Hypothalamus (tissue), 51 donors: ENCODE measurements around the gene LARP4.
A peak's percentile ranks its signal among the peaks of the same experiment; 100 is the strongest.
"Not testable (repeated sequence)": the region's sequence is repeated elsewhere in the genome, so short reads cannot be mapped to it uniquely, and the experiment has no call there.

Source experiments
- DNase-seq, 51 donors: peaks; one replicate each; lab custom pipeline; 2025; lab: John Stamatoyannopoulos, UW

LARP4 gene

GRCh38 chr12:50400104-50400637, 514 bp upstream of the LARP4 start:
- DNase-seq: no peak

GRCh38 chr12:50401500-50402081, 906 bp downstream of the LARP4 start:
- peak in 12 of 51 donors; percentile 0 to 55 (median 5) for DNase-seq

DNA sequence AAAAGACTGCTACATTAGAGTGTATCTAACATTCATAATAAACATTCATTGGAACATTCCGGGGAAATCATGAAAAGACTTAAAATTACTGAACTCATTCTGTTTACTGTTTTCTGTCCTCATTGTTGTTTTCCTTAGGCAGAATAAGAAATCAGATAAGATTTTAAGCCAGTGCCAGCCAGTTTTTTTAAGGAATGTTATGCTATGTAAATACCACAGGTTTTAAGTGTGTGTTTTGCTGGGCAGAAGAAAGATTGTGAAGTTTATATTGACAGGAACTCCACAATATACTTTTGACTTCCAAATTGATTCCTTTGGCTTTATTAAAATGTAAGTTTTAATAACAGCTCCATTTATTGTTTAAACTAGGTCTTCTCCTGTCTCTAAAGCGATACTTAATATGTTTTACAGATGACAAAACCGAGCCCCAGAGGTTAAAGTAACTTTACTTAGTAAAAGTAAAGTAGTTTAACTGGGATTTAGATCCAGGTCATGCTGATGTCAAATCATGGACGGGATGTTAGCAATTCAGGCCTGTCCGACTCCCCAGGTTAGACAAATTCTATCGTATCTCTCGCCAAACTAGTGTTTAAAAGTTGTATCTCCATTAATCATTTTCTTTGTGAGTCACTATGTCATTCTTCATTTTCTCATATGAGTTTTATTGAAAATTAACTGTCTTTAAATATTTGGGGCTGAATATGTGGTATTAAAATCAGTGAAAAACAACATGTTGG, 1.7 kb downstream of the LARP4 start:
- no peak for DNase-seq

DNA sequence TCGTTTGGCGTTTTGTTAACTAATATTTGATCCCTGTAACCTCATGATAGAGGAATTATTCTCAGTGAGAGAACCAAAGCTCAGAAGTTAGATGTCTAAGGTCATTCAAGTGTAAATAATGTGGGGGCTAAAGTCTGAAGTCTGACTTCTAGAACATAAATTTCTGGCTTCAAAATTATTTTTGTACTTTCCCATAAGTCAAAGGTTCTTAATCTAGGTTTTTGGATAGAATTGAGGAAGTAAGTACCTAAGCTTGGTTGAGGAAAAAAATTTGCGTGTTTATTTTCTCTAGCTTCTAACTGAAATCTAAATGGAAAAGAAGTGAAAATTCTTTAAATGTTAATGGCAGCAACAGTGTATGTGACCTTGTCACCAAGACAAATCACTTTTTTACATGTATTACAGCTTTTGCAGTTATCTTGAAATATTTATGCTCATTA, 2.3 kb downstream of the LARP4 start:
- no peak for DNase-seq

DNA sequence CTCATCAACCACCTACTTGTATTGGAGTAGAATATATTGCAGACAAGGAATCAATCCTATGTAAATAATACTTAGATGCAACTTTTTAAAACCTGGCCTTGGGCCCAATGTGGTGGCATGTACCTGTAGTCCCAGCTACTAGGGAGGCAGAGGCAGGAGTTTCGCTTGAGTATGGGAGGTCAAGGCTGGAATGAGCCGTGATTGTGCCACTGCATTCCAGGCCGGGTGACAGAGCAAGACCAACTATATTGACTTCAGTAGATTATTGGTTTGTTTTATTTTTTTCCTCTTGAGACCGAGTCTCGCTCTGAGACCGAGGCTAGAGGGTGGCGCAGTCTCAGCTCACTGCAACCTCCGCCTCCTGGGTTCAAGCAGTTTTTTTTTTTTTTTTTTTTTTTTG, 3.6 kb downstream of the LARP4 start:
- DNase-seq: no peak

DNA sequence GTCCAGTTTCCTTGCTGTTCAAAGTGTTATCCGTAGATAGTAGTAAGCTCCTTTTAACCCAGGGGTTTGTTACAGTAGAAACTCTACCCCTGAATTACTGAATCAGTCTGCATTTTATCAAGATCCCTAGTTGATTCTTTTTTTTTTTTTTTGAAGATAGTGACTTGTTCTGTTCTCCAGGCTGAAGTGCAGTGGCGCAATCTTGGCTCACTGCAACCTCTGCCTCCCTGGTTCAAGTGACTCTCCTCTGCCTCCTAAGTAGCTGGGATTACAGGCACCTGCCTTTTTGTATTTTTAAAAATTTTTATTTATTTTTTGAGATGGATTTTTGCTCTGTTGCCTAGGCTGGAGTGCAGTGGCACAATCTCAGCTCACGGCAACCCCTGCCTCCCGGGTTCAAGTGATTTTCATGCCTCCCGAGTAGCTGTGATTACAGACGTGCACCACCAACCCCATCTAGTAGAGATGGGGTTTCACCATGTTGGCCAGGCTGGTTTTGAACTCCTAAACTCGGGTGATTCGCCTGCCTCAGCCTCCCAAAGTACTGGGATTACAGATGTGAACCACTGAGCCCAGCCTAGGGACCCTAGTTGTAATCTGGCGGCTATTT, 10.5 kb downstream of the LARP4 start:
- DNase-seq: no peak

DNA sequence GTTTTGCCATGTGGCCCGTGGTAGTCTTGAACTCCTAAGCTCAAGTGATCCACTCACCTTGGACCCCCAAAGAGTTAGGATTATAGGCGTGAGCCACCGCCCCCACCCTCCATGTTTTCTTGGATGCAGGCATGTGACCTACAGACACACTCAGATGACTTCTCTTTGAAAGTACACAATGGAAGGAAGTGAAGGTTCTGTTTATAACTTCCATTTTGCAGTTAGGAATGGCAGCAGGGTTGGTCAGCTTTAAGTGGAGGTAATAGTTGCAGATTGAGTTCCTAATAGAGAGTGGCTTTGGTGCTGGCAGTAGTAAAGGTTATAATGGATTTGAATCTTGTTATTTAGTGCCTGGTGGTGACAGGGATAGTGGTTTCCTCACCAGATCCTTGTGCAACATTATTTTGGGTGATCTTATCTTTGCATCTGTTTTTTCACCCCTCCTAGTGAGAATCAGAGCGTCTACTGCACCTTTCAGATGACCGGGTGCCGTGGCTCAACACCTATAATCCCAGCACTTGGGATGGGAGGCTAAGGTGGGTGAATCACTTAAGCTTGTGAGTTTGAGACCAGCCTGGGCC, 15.3 kb downstream of the LARP4 start:
- DNase-seq: no peak

- DNase-seq: no peak
Observed at GRCh38 chr12:50419112-50419909, 18.6 kb downstream of the LARP4 start.

- not testable (repeated sequence) for DNase-seq
Observed at GRCh38 chr12:50422855-50423254, 22.2 kb downstream of the LARP4 start.

GRCh38 chr12:50423342-50423741, 22.7 kb downstream of the LARP4 start:
- DNase-seq: not testable (repeated sequence)

- no peak for DNase-seq
Observed at GRCh38 chr12:50425589-50426258, 25.0 kb downstream of the LARP4 start.

DNA sequence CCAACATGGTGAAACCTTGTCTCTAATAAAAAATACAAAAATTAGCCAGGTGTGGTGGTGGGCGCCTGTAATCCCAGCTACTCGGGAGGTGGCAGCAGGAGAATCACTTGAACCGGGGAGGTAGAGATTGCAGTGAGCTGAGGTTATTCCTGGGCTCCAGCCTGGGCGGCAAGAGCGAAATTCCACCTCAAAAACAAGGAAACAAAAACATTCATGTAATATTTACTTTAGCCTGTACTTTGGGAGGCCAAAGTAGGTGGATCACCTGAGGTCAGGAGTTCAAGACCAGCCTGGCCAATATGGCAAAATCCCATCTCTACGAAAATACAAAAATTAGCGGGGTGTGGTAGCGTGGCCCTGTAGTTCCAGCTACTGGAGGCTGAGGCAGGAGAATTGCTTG, 31.0 kb downstream of the LARP4 start:
- not testable (repeated sequence) for DNase-seq

DNA sequence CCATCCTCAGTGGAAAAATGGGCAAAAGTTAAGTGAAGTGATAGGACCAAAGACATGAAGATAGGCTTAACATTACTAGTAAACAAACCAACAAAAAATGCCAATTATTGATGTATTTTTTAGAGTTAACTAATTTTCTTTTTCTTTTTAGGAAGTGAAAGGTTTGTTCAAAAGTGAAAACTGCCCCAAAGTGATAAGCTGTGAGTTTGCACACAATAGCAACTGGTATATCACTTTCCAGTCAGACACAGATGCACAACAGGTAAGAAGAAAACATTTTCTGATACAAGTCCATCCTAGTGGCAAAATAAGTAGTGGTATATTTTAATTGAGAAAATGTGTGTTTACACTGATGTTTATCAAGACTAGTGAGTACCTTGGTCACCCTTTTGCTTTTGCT, 39.6 kb downstream of the LARP4 start:
- no peak for DNase-seq

DNA sequence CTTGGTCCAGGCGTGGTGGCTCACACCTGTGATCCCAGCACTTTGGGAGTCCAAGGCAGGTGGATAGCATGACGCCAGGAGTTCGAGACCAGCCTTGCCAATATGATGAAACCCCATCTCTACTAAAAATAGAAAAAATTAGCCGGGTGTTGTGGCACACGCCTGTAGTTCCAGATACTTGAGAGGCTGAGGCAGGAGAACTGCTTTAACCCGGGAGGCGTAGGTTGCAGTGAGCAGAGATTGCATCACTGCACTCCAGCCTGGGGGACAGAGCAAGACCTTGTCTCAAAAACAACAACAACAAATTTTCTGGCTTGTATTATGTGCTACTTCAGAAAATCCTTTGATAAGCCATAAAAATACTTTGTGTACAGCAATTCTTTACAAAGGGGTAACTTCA, 41.1 kb downstream of the LARP4 start:
- no peak for DNase-seq

DNA sequence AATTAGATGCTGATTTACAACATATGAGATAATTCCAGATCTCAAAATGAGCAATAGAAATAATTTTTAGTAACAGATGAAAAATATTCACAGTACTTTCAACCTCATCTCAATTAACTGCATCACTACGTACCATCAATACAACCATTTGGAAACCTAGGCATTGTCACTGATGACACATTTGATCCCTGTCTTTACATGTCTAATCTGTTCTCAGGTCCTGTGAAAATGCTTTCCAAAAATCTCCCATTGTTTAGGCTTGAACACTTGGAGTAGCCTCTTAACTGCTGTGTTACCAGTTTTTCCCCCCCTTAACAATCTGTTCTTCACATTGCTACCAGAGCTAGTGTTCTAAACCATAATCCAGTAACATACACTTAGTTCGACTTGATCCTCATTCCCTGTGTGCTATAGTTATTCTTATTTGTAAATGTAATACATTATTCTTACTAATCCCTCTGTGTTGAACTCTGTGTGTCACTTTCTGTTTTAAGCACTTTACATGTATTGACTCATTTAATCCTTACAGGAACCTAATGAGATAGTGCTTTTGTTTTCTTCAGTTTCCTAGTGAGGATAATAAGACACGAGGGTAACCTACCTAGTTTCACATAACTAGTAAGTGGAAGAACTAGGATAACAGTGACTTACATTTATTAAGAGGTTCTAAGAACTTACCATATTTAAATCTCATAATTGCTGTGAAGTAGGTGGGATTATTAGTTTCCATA, 41.7 kb downstream of the LARP4 start:
- no peak for DNase-seq

GRCh38 chr12:50449671-50450070, 49.0 kb downstream of the LARP4 start:
- DNase-seq: not testable (repeated sequence)

DNA sequence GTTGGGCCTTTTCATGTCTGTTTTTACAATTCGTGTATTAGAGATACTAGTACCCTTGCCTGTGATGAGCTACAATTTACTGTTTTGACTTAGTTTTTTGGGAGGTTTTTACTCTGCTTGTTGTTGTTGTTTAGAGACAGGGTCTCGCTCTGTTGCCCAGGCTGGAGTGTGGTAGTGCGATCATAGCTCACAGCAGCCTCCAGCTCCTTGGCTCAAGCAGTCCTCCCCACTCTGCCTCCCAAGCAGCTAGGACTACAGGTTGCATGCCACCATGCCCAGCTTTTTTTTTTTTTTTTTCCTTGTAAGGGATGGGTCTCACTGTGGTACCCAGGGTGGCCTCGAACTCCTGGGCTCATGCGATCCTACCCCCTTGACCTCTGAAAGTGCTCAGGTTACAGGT, 52.1 kb downstream of the LARP4 start:
- DNase-seq: no peak

DNA sequence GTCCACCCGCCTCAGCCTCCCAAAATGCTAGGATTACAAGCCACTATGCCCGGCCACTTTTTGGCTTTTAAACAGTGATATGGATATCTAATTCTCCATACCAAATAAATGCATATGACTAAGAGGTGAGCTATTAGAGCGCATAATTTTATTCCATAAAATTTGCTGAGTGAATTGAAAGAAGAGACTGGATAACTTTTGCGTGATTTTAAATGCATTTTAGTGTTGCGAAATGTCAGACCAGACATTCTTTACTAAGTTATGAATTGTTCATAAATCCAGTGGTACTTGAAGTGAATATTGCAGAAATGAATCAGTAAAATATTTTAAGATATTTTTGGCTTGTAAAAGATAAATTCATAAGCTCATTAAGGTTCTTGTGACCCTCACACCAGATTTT, 53.2 kb downstream of the LARP4 start:
- DNase-seq: no peak

DNA sequence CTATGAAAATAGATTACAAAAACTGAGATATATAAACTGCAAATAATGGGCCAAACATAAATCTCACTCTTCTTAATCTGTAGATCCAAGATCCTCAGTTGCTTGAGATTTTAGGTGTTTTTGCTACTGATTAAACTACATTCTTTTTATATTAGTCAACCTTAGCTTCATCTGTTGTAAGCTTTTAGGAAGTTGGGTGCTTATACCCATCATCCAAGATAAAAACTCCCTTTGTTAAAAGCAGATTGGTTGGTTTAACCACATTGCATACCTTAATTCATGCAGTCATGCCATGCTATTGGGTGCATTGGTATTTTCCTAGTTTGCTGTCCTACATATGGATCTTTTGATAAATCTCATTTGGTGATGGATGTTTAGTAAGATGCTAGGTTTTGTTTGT, 57.9 kb downstream of the LARP4 start:
- no peak for DNase-seq
